K562 (cell line): Measurements from ENCODE around the gene SLC27A4. TPM values are rescaled to one million over a fixed set of nuclear protein-coding genes. Genes with fewer than 3 reads are reported as not detected.

Experiments
- CBX1 ChIP-seq: sonication (generic); IDR thresholded peaks from 2 replicates; pipeline ENCODE4 v1.6.1; 2016; ENCODE audit warnings: antibody characterized with exemption, low read depth, mild to moderate bottlenecking
- CBX3 ChIP-seq, 2 experiments: IDR thresholded peaks; 1 replicate in 1 of 2; 2 replicates in 1 of 2; pipeline ENCODE4 v1.6.1; 2012; ENCODE audit warnings: inconsistent platforms in 2 of 2, low read length in 2 of 2, borderline replicate concordance in 1 of 2, control low read depth in 1 of 2
- CHCHD3 ChIP-seq: fragments of 250-450 bp; sonication (Bioruptor Pico); IDR thresholded peaks from 2 replicates; pipeline ENCODE4 v2.1.2; 2022; ENCODE audit warnings: mild to moderate bottlenecking
- ELF2 ChIP-seq: fragments of 250-450 bp; sonication (Bioruptor Pico); IDR thresholded peaks from 2 replicates; pipeline ENCODE4 v1.5.0; 2021; ENCODE audit warnings: mild to moderate bottlenecking
- ERF ChIP-seq: fragments of 450-650 bp; formaldehyde crosslinking; IDR thresholded peaks from 2 replicates; pipeline ENCODE4 v1.4.0; 2020; ENCODE audit warnings: mild to moderate bottlenecking, mixed read lengths
- ESRRA ChIP-seq: fragments of 450-650 bp; IDR thresholded peaks from 2 replicates; pipeline ENCODE4 v1.6.1; 2014; ENCODE audit warnings: low read depth, mild to moderate bottlenecking, moderate library complexity, borderline replicate concordance
- GTF2F1 ChIP-seq: IDR thresholded peaks from 2 replicates; pipeline ENCODE4 v1.6.1; 2011; ENCODE audit warnings: low read depth, low read length, improper control_type of control experiment
- HDAC8 ChIP-seq: fragments of 450-650 bp; IDR thresholded peaks from 2 replicates; pipeline ENCODE4 v1.6.1; 2016; ENCODE audit warnings: mild to moderate bottlenecking, missing genetic modification characterization, moderate library complexity, missing compliant biosample characterization
- HLTF ChIP-seq: fragments of 450-650 bp; IDR thresholded peaks from 2 replicates; pipeline ENCODE4 v1.6.1; 2016
- HSF4 ChIP-seq: fragments of 250-450 bp; sonication (Bioruptor Pico); IDR thresholded peaks from 2 replicates; pipeline ENCODE4 v2.1.2; 2022; ENCODE audit warnings: mild to moderate bottlenecking, moderate library complexity, borderline replicate concordance
- JUN ChIP-seq, 2 experiments: sonication (generic) in 1 of 2; formaldehyde crosslinking in 1 of 2; IDR thresholded peaks; 2 replicates each; pipeline versions ENCODE4 v1.6.1 to v1.8.0; 2012 to 2022; ENCODE audit warnings: borderline replicate concordance in 2 of 2, mild to moderate bottlenecking in 2 of 2, improper control_type of control experiment in 1 of 2, low read depth in 1 of 2, low read length in 1 of 2, missing genetic modification reagents in 1 of 2
- MTA2 ChIP-seq: fragments of 450-650 bp; IDR thresholded peaks from 2 replicates; pipeline ENCODE4 v1.6.1; 2016; ENCODE audit warnings: low read depth
- NCOA4 ChIP-seq: fragments of 450-650 bp; IDR thresholded peaks from 2 replicates; pipeline ENCODE4 v1.6.1; 2018; ENCODE audit warnings: mild to moderate bottlenecking; ENCODE audit not compliant: partially characterized antibody
- NFIX ChIP-seq: fragments of 250-450 bp; sonication (Bioruptor Pico); IDR thresholded peaks from 2 replicates; pipeline ENCODE4 v1.4.0; 2020; ENCODE audit warnings: low read depth, mild to moderate bottlenecking, moderate library complexity
- RHOXF2B ChIP-seq: fragments of 250-450 bp; sonication (Bioruptor Pico); conservative IDR thresholded peaks from 2 replicates; pipeline ENCODE4 v1.5.1; 2021
- STAT5B ChIP-seq: fragments of 250-450 bp; sonication (Bioruptor Pico); IDR thresholded peaks from 2 replicates; pipeline ENCODE4 v1.8.0; 2021; ENCODE audit warnings: mild to moderate bottlenecking, inconsistent platforms
- TBL1XR1 ChIP-seq, 2 experiments: IDR thresholded peaks; 2 replicates each; pipeline ENCODE4 v1.6.1; 2012; ENCODE audit warnings: improper control_type of control experiment in 2 of 2, low read length in 2 of 2, mild to moderate bottlenecking in 1 of 2
- UBTF ChIP-seq, 2 experiments: IDR thresholded peaks; 2 replicates each; pipeline ENCODE4 v1.6.1; 2012; ENCODE audit warnings: improper control_type of control experiment in 2 of 2, low read depth in 2 of 2, low read length in 2 of 2, borderline replicate concordance in 1 of 2
- ZNF140 ChIP-seq: fragments of 250-450 bp; sonication (Bioruptor Pico); IDR thresholded peaks from 2 replicates; pipeline ENCODE4 v1.8.0; 2021; ENCODE audit warnings: moderate library complexity, mild to moderate bottlenecking, inconsistent platforms
- ZNF507 ChIP-seq: conservative IDR thresholded peaks from 2 replicates; pipeline ENCODE4 v1.6.1; 2017; ENCODE audit warnings: missing genetic modification characterization, missing compliant biosample characterization
- ZNF764 ChIP-seq: fragments of 250-450 bp; sonication (Bioruptor Pico); IDR thresholded peaks from 2 replicates; pipeline ENCODE4 v1.4.0; 2020; ENCODE audit warnings: low read depth, mild to moderate bottlenecking, moderate library complexity
- polyA plus RNA-seq, 8 experiments: library from polyadenylated mRNA; depleted of rRNA in 4 of 8; stranded (reverse) in 5 of 8; unstranded in 3 of 8; fragments of >200 nt; fragmentation: Nextera tagmentation in 2 of 8; fragmentation: Illumina TruSeq in 1 of 8; extraction: Ambion mirVana in 2 of 8; extraction: Trizol in 1 of 8; gene quantifications; 2 replicates each; pipeline versions ENCODE4 v1.2.1 to v1.2.3, GENCODE V29; 2011 to 2014; ENCODE audit warnings: inconsistent platforms in 1 of 8, missing spikeins in 1 of 8
- total RNA-seq, 7 experiments: library from RNA; depleted of rRNA in 6 of 7; stranded (reverse); fragments of >200 nt in 6 of 7; fragmentation: Illumina TruSeq in 2 of 7; extraction: Trizol in 2 of 7; gene quantifications; 2 replicates each; pipeline versions ENCODE4 v1.2.1 to v1.2.3, GENCODE V29; 2011 to 2021; ENCODE audit warnings: low replicate concordance in 1 of 7
- TF ChIP-seq, protein P1 (sequence below): sonication (generic); formaldehyde crosslinking; IDR thresholded peaks from 2 replicates; pipeline ENCODE4 v1.8.0; 2022; ENCODE audit warnings: mild to moderate bottlenecking, missing genetic modification reagents, borderline replicate concordance

The SLC27A4 gene
- total and polyA plus RNA-seq, 9 of the 15 experiments (the other 6 are each of a cell fraction or from before 2014, with no cell fraction given): 0.25 to 35.7 (median 14.0) TPM

DNA sequence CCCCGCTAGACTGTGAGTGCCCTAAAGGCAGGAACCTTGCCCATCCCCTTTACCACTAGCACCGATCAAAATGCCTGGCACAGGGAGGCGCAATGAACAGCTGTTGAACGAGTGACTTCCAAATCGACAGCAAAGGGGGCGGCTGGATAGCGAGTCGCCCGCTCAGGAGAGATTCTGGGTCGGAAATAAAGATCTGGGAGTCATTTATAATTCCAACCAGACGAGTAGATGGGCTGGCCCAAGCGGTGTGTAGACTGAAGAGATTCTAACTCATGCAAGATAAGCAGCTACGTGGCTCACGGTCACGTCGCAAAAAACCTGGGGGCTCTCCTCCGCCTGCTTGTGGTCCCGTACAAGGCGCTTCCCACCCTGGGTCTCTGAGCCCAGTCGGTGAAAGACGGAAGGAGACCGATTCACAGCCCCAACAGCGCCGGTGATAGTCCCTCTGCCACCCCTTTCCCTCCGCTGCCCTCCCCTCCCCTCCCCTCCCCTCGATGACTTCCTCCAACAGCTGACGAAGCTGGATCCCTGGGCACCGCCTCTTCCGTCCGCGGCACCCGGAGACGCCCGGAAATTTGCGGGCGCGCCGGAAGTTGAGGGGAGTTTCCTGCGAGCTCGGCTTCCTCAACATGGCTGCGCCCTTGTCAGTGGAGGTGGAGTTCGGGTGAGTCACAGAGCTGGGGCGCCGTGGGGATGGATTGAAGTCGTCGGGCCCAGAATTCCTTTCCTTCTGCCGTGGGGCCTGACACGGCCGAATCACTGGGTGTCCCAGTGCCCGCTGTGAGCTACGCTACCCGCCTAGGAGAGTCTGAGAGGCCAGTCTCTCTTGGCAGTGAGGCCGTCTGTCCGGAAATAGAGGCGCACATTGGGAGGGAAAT is 30.7 kb downstream of the SLC27A4 start, which contains the start of gene URM1 (continued):
- TF ChIP-seq HDAC8 (tag) (no peak), RHOXF2B (CRISPR knock-in tag) (no peak), HLTF (no peak), TBL1XR1 (IDR thresholded peaks at IDR 0.05; ENCODE audit: low read length in 2 of 2) (no peak), ZNF140 (CRISPR knock-in tag) (no peak), CHCHD3 (CRISPR knock-in tag) (no peak), CBX1 (no peak), NFIX (CRISPR knock-in tag) (no peak), UBTF (IDR thresholded peaks at IDR 0.05; ENCODE audit: borderline replicate concordance in 1 of 2, low read depth in 2 of 2, low read length in 2 of 2) (0 out of 4 replicates have a peak, but pooled peaks of 1 of the 2 experiments have one; percentile 55), MTA2 (no peak), STAT5B (CRISPR knock-in tag) (no peak), GTF2F1 (no peak), ERF (CRISPR knock-in tag) (no peak), ESRRA (0 out of 2 replicates have a peak, but pooled peaks have one; percentile 42), CBX3 (IDR thresholded peaks at IDR 0.05; ENCODE audit: borderline replicate concordance in 1 of 2, low read length in 2 of 2) (no peak), ZNF764 (CRISPR knock-in tag) (no peak), ELF2 (CRISPR knock-in tag) (no peak), JUN (IDR thresholded peaks at IDR 0.05; ENCODE audit: borderline replicate concordance, low read depth, low read length) (peak; percentile 40; the same call in 1 of the 2 replicates), JUN (CRISPR knock-in tag; IDR thresholded peaks at IDR 0.05; ENCODE audit: borderline replicate concordance) (no peak), ZNF507 (tag) (no peak), NCOA4 (no peak), HSF4 (CRISPR knock-in tag) (no peak)
- TF ChIP-seq, protein P1, sequence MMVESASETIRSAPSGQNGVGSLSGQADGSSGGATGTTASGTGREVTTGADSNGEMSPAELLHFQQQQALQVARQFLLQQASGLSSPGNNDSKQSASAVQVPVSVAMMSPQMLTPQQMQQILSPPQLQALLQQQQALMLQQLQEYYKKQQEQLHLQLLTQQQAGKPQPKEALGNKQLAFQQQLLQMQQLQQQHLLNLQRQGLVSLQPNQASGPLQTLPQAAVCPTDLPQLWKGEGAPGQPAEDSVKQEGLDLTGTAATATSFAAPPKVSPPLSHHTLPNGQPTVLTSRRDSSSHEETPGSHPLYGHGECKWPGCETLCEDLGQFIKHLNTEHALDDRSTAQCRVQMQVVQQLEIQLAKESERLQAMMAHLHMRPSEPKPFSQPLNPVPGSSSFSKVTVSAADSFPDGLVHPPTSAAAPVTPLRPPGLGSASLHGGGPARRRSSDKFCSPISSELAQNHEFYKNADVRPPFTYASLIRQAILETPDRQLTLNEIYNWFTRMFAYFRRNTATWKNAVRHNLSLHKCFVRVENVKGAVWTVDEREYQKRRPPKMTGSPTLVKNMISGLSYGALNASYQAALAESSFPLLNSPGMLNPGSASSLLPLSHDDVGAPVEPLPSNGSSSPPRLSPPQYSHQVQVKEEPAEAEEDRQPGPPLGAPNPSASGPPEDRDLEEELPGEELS (CRISPR knock-in tag): no peak
